Gastrocnemius medialis (tissue), 4 donors: Measurements from ENCODE around the gene PTP4A1. TPM values are rescaled to one million over a fixed set of nuclear protein-coding genes. Genes with fewer than 3 reads are reported as not detected.

Experiments
- ATAC-seq, 2 donors: fragments of 150-250 bp; one replicate each; pipeline ENCODE4 v1.9.1; 2016
- DNase-seq, 2 donors: peaks; one replicate each; pipeline ENCODE4 v3.0.0-alpha.2; 2019
- H3K27ac ChIP-seq, 4 donors: fragments of 200-600 bp; sonication (generic); 1 replicate in 1 of 4; 2 replicates in 3 of 4; pipeline ENCODE4 v1.5.1; 2016 to 2018; ENCODE audit warnings: mild to moderate bottlenecking in 2 of 4, moderate library complexity in 1 of 4
- H3K27me3 ChIP-seq, 3 donors: fragments of 200-600 bp; sonication (generic) in 2 of 3; 1 replicate in 1 of 3; 2 replicates in 2 of 3; pipeline versions ENCODE4 v1.5.1 to v1.6.0; 2016 to 2019; ENCODE audit warnings: mild to moderate bottlenecking in 1 of 3, moderate library complexity in 1 of 3
- H3K36me3 ChIP-seq, 2 donors: fragments of 200-600 bp; sonication (generic) in 1 of 2; one replicate each; pipeline ENCODE4 v1.5.1; 2017 to 2018
- H3K4me1 ChIP-seq, 2 donors: fragments of 200-600 bp; sonication (generic) in 1 of 2; one replicate each; pipeline ENCODE4 v1.5.1; 2016 to 2017; ENCODE audit warnings: mild to moderate bottlenecking in 2 of 2
- H3K4me3 ChIP-seq, 4 donors: fragments of 200-600 bp; sonication (generic) in 3 of 4; 1 replicate in 1 of 4; 2 replicates in 3 of 4; pipeline ENCODE4 v1.5.1; 2016 to 2019; ENCODE audit warnings: mild to moderate bottlenecking in 2 of 4
- H3K9me3 ChIP-seq, 3 donors: fragments of 200-600 bp; sonication (generic) in 2 of 3; 1 replicate in 1 of 3; 2 replicates in 2 of 3; pipeline ENCODE4 v1.5.1; 2016 to 2019
- POLR2A ChIP-seq, 2 donors: fragments of 450-650 bp; IDR thresholded peaks; one replicate each; pipeline ENCODE4 v1.6.1; 2017; ENCODE audit warnings: antibody characterized with exemption in 2 of 2, mild to moderate bottlenecking in 2 of 2, moderate library complexity in 2 of 2
- in situ Hi-C, 4 donors: fragments of 200-750 bp; cut with MboI; loops; one replicate each; pipeline versions ENCODE4 v1.15.0 to v1.8.0; 2017; ENCODE audit warnings: low sequenced_read_pairs in 4 of 4
- intact Hi-C: fragments of 100-400 bp; cut with DNase I; formaldehyde crosslinking; loops from one replicate; pipeline ENCODE4 v1.15.1; 2023; ENCODE audit warnings: low total_unique reads
- total RNA-seq, 4 donors: library from RNA; depleted of rRNA; stranded (reverse); fragments of >200 nt; gene quantifications; one replicate each; pipeline versions ENCODE4 v1.1.0 to v1.2.3, GENCODE V29; 2016
- TF ChIP-seq, protein P1 (sequence below), 5 experiments: fragments of 450-650 bp in 3 of 5; fragments of 200-600 bp in 2 of 5; sonication (generic) in 2 of 5; IDR thresholded peaks in 4 of 5; conservative IDR thresholded peaks in 1 of 5; 1 replicate in 4 of 5; 2 replicates in 1 of 5; pipeline ENCODE4 v1.5.1; 2016 to 2019; ENCODE audit warnings: antibody characterized with exemption in 5 of 5, mild to moderate bottlenecking in 3 of 5, moderate library complexity in 3 of 5

Gene PTP4A1
- total RNA-seq, 4 donors from 2014 or later, result 30.6 to 256 (median 90.8) TPM

DNA sequence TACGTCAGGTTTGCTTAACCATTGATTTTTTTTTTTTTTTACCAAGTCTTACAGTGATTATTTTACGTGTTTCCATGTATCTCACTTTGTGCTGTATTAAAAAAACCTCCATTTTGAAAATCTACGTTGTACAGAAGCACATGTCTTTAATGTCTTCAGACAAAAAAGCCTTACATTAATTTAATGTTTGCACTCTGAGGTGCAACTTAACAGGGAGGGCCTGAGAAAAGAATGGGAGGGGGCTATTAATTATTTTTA lies 8.4 kb downstream of the PTP4A1 start:
- Histone ChIP-seq H3K27ac (no peak overlapping the region), H3K4me3 (no peak overlapping the region), H3K9me3 (no peaks in the 10 kb centered on the region), H3K4me1 (peaks cover 5 to 12% of the 10 kb centered on the region in 2 donors), H3K27me3 (no peaks in the 10 kb centered on the region), H3K36me3 (peaks cover 5 to 62% of the 10 kb centered on the region in 2 donors)
- no peak for ATAC-seq
- DNase-seq, result no peak
- in situ Hi-C loops (no loop called here), intact Hi-C loops (no loop called here)
- no peak for TF ChIP-seq POLR2A (IDR thresholded peaks at IDR 0.05)
- TF ChIP-seq, protein P1, sequence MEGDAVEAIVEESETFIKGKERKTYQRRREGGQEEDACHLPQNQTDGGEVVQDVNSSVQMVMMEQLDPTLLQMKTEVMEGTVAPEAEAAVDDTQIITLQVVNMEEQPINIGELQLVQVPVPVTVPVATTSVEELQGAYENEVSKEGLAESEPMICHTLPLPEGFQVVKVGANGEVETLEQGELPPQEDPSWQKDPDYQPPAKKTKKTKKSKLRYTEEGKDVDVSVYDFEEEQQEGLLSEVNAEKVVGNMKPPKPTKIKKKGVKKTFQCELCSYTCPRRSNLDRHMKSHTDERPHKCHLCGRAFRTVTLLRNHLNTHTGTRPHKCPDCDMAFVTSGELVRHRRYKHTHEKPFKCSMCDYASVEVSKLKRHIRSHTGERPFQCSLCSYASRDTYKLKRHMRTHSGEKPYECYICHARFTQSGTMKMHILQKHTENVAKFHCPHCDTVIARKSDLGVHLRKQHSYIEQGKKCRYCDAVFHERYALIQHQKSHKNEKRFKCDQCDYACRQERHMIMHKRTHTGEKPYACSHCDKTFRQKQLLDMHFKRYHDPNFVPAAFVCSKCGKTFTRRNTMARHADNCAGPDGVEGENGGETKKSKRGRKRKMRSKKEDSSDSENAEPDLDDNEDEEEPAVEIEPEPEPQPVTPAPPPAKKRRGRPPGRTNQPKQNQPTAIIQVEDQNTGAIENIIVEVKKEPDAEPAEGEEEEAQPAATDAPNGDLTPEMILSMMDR (IDR thresholded peaks at IDR 0.05 in 4 of 5, conservative IDR thresholded peaks at IDR 0.05 in 1 of 5), result no peak

DNA sequence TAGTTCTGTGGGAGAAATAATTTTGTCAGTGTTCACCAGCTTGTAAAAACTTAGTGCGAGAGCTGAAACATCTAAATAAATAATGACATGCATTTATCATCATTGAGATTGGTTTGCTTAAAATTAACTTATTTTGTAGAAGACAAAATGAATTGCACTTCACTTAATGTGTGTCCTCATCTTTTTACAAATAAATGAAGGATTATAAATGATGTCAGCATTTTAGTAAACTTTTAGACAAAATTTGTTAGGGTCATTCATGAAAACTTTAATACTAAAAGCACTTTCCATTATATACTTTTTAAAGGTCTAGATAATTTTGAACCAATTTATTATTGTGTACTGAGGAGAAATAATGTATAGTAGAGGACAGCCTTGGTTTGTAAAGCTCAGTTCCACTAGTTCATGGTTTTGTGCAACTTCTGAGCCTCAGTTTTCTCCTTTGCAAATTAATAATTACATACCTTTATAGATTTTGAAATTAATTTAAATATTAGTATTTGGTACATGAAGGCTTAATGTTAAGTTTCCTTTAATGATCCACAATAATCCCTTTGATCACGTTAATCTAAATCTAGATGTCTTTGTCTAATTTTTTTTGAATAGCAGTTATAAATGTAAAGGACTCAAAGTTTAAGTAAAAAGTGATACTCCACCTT lies 9.2 kb downstream of the PTP4A1 start:
- intact Hi-C loops, result no loop called here
- no peak for TF ChIP-seq POLR2A (IDR thresholded peaks at IDR 0.05)
- TF ChIP-seq, protein P1 (IDR thresholded peaks at IDR 0.05 in 4 of 5, conservative IDR thresholded peaks at IDR 0.05 in 1 of 5), result no peak
- DNase-seq (no peak), ATAC-seq (no peak)
- Histone ChIP-seq H3K27me3 (no peaks in the 10 kb centered on the region), H3K9me3 (no peaks in the 10 kb centered on the region), H3K4me1 (peaks cover 5% of the 10 kb centered on the region in 2 donors), H3K4me3 (no peak overlapping the region), H3K27ac (no peak overlapping the region), H3K36me3 (peaks cover 5 to 58% of the 10 kb centered on the region in 2 donors)
- in situ Hi-C loops, result no loop called here

DNA sequence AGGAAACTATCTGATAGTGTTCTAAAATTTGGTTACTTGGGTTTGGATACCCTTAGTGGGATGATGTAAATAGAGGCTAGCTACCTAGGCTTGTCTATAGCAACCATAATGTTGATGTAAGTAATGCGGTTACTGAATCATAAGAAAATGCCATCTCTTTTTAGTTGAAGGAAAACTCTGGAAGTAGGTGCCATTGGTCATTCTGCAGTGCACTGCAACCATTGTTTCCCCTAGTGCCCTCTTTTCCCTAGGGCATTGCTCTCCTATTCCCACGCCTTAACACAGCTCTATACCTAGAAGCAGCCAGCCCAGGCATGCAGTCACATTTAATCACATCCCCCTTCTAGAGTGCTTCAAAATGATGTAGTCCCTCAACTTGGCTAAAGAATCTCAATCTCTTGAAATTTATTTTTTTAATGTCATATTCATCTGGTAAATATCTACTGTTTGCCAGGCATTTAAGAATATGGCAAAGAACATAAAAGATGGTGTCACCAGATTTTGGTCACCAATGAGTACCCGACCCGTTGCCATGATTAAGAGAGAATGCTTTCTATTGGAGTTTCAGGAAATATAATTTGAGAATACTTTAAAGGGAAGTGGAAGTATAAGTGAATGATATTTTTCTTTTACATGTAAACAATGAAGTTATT lies 10.4 kb downstream of the PTP4A1 start:
- Histone ChIP-seq H3K4me1 (peaks cover 0 to under 1% of the 10 kb centered on the region in 2 donors), H3K9me3 (no peaks in the 10 kb centered on the region), H3K27ac (no peak overlapping the region), H3K36me3 (peaks cover 5 to 46% of the 10 kb centered on the region in 2 donors), H3K4me3 (no peak overlapping the region), H3K27me3 (no peaks in the 10 kb centered on the region)
- intact Hi-C loops (no loop called here), in situ Hi-C loops (no loop called here)
- no peak for ATAC-seq
- DNase-seq, result no peak
- TF ChIP-seq, protein P1 (IDR thresholded peaks at IDR 0.05 in 4 of 5, conservative IDR thresholded peaks at IDR 0.05 in 1 of 5), result no peak
- no peak for TF ChIP-seq POLR2A (IDR thresholded peaks at IDR 0.05)

DNA sequence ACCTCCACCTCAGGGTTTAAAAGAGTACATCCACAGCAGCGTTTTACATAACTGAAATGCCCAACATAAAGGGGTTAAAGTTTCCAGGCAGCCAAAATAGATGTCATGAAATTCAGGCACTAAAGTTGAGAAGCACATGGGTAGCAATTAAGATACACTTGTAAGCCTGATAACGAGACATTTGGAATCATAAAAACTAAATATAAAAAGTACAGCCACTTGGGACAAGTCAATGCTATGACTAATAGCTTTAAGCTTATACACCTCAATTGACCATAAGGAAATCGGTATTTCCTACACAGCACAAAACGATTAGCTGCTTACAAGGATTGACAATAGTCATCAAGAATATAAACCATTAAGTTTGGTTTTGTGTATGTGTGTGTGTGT lies 11.8 kb downstream of the PTP4A1 start:
- in situ Hi-C loops, result no loop called here
- Histone ChIP-seq H3K27ac (no peak overlapping the region), H3K9me3 (no peaks in the 10 kb centered on the region), H3K4me1 (no peaks in the 10 kb centered on the region), H3K27me3 (no peaks in the 10 kb centered on the region), H3K4me3 (no peak overlapping the region), H3K36me3 (peaks cover 1 to 32% of the 10 kb centered on the region in 2 donors)
- DNase-seq, result no peak
- intact Hi-C loops, result no loop called here
- ATAC-seq, result peak; percentile 23 to 30
- TF ChIP-seq, protein P1 (IDR thresholded peaks at IDR 0.05 in 4 of 5, conservative IDR thresholded peaks at IDR 0.05 in 1 of 5), result no peak
- no peak for TF ChIP-seq POLR2A (IDR thresholded peaks at IDR 0.05)
